CD14-positive monocyte (primary cell): Measurements from ENCODE around the gene FCRL6. TPM values are rescaled to one million over a fixed set of nuclear protein-coding genes. Genes with fewer than 3 reads are reported as not detected.

ENCODE experiments used
- DNase-seq, 3 donors: peaks; one replicate each; pipeline ENCODE4 v3.0.0-alpha.2; 2011 to 2022
- H2AFZ ChIP-seq: 2 replicates; pipeline ENCODE4 v1.6.0; 2012; ENCODE audit warnings: mild to moderate bottlenecking, low read depth, low read length, inconsistent platforms; ENCODE audit not compliant: insufficient read depth, poor library complexity, severe bottlenecking
- H3K27ac ChIP-seq, 2 donors: 1 replicate in 1 of 2; 2 replicates in 1 of 2; pipeline ENCODE4 v1.5.1; 2012 to 2013; ENCODE audit warnings: low read length in 2 of 2, control low read depth in 1 of 2, inconsistent platforms in 1 of 2, low read depth in 1 of 2, mild to moderate bottlenecking in 1 of 2
- H3K27me3 ChIP-seq, 2 donors: one replicate each; pipeline versions ENCODE4 v1.6.0 to v1.6.1; 2011 to 2013; ENCODE audit warnings: low read length in 2 of 2; ENCODE audit not compliant: control insufficient read depth in 2 of 2, insufficient read depth in 2 of 2
- H3K36me3 ChIP-seq, 2 donors: replicated peaks in 1 of 2; 1 replicate in 1 of 2; 2 replicates in 1 of 2; pipeline versions ENCODE4 v1.5.1 to v1.6.1; 2012 to 2013; ENCODE audit warnings: low read length in 2 of 2, control low read depth in 1 of 2, inconsistent platforms in 1 of 2, mild to moderate bottlenecking in 1 of 2; ENCODE audit not compliant: insufficient read depth in 2 of 2, control insufficient read depth in 1 of 2
- H3K4me1 ChIP-seq, 2 donors: 1 replicate in 1 of 2; 2 replicates in 1 of 2; pipeline versions ENCODE4 v1.5.1 to v1.6.1; 2012 to 2013; ENCODE audit warnings: low read length in 2 of 2, control low read depth in 1 of 2, inconsistent platforms in 1 of 2, mild to moderate bottlenecking in 1 of 2, moderate library complexity in 1 of 2; ENCODE audit not compliant: insufficient read depth in 2 of 2, control insufficient read depth in 1 of 2
- H3K4me2 ChIP-seq: replicated peaks from 2 replicates; pipeline ENCODE3; 2012; ENCODE audit warnings: low read length, moderate library complexity, mild to moderate bottlenecking; ENCODE audit not compliant: poor library complexity, severe bottlenecking; ENCODE audit errors: extremely low read depth
- H3K4me3 ChIP-seq, 3 experiments: fragments of 200-600 bp in 1 of 3; sonication (generic) in 1 of 3; replicated peaks in 1 of 3; 1 replicate in 2 of 3; 2 replicates in 1 of 3; pipeline ENCODE4 v1.5.1; 2011 to 2013; ENCODE audit warnings: low read length in 3 of 3, mild to moderate bottlenecking in 3 of 3, control low read depth in 2 of 3, low read depth in 2 of 3, inconsistent platforms in 1 of 3, moderate library complexity in 1 of 3
- H3K79me2 ChIP-seq: 2 replicates; pipeline ENCODE4 v1.6.0; 2012; ENCODE audit warnings: mild to moderate bottlenecking, control low read depth, inconsistent platforms, low read length, moderate library complexity; ENCODE audit not compliant: insufficient read depth
- H3K9ac ChIP-seq: 2 replicates; pipeline ENCODE4 v1.6.0; 2017; ENCODE audit warnings: low read length, mild to moderate bottlenecking; ENCODE audit not compliant: insufficient read depth, poor library complexity, severe bottlenecking
- H3K9me3 ChIP-seq, 2 donors: replicated peaks in 1 of 2; 1 replicate in 1 of 2; 2 replicates in 1 of 2; pipeline versions ENCODE4 v1.5.1 to v1.6.1; 2012 to 2013; ENCODE audit warnings: low read length in 2 of 2, control low read depth in 1 of 2; ENCODE audit not compliant: control insufficient read depth in 1 of 2, insufficient read depth in 1 of 2
- H4K20me1 ChIP-seq: 2 replicates; pipeline ENCODE4 v1.6.0; 2012; ENCODE audit warnings: mild to moderate bottlenecking, low read length, control low read depth, moderate library complexity; ENCODE audit not compliant: insufficient read depth
- H3K27ac Mint-ChIP-seq, 7 donors: one replicate each; pipeline ENCODE4 v1.8.0; 2020; ENCODE audit warnings: mild to moderate bottlenecking in 7 of 7, mixed read lengths in 7 of 7, moderate library complexity in 6 of 7, inconsistent platforms in 2 of 7
- H3K27me3 Mint-ChIP-seq, 3 donors: one replicate each; pipeline ENCODE4 v1.8.0; 2021 to 2022; ENCODE audit warnings: low read depth in 3 of 3, mild to moderate bottlenecking in 3 of 3, mixed read lengths in 3 of 3, moderate library complexity in 3 of 3, inconsistent platforms in 1 of 3
- H3K36me3 Mint-ChIP-seq, 2 donors: one replicate each; pipeline ENCODE4 v1.8.0; 2020; ENCODE audit warnings: mixed read lengths in 2 of 2, inconsistent platforms in 1 of 2, mild to moderate bottlenecking in 1 of 2
- H3K4me1 Mint-ChIP-seq: one replicate; pipeline ENCODE4 v1.8.0; 2020; ENCODE audit warnings: mild to moderate bottlenecking, mixed read lengths
- H3K4me3 Mint-ChIP-seq, 2 donors: one replicate each; pipeline ENCODE4 v1.8.0; 2020; ENCODE audit warnings: mild to moderate bottlenecking in 2 of 2, mixed read lengths in 2 of 2, moderate library complexity in 1 of 2
- H3K9me3 Mint-ChIP-seq, 7 donors: one replicate each; pipeline ENCODE4 v1.8.0; 2020 to 2022; ENCODE audit warnings: mixed read lengths in 7 of 7, mild to moderate bottlenecking in 6 of 7, moderate library complexity in 6 of 7, inconsistent platforms in 2 of 7
- WGBS: methylation state at CpG from one replicate; pipeline ENCODE4 v1.1.5; 2013; ENCODE audit warnings: missing lambda C conversion rate; ENCODE audit not compliant: insufficient coverage; 5-methylcytosine and 5-hydroxymethylcytosine counted together
- intact Hi-C, 2 donors: fragments of 100-400 bp; cut with micrococcal nuclease; formaldehyde crosslinking; loops; one replicate each; pipeline versions ENCODE4 v1.15.0 to v1.15.1; 2023
- polyA plus RNA-seq, 3 donors: library from polyadenylated mRNA; depleted of rRNA in 1 of 3; unstranded in 2 of 3; stranded (reverse) in 1 of 3; fragments of 300-500 nt in 2 of 3; fragments of >200 nt in 1 of 3; fragmentation: Illumina TruSeq in 2 of 3; gene quantifications; 1 replicate in 2 of 3; 2 replicates in 1 of 3; pipeline ENCODE4 v1.2.3, GENCODE V29; 2012 to 2021
- TF ChIP-seq, protein P1 (sequence below): fragments of 200-600 bp; IDR thresholded peaks from one replicate; pipeline ENCODE4 v1.8.0; 2022; ENCODE audit warnings: antibody characterized with exemption, mild to moderate bottlenecking

FCRL6 gene
- polyA plus RNA-seq, 3 donors: 0.15 to 0.36 (median 0.17) TPM

- Mint-ChIP-seq H3K27ac (no peak overlapping the region), H3K9me3 (peaks cover 0 to 2% (median 0%) of the 10 kb centered on the region in 7 donors), H3K27me3 (peaks cover 0 to 3% (median 0%) of the 10 kb centered on the region in 3 donors), H3K36me3 (peaks cover 0 to 8% of the 10 kb centered on the region in 2 donors), H3K4me1 (peaks cover 63% of the 10 kb centered on the region), H3K4me3 (no peak overlapping the region)
- H4K20me1 ChIP-seq: no peaks in the 10 kb centered on the region
- no peaks in the 10 kb centered on the region for H3K9me3 ChIP-seq
- H3K4me1 ChIP-seq: peaks cover 49 to 51% of the 10 kb centered on the region in 2 donors
- no peak overlapping the region for H2AFZ ChIP-seq
- no peak overlapping the region for H3K27ac ChIP-seq
- no peaks in the 10 kb centered on the region for H3K36me3 ChIP-seq
- no peak for DNase-seq
- H3K4me2 ChIP-seq: no peak overlapping the region
- H3K4me3 ChIP-seq: no peak overlapping the region
- no peak overlapping the region for H3K9ac ChIP-seq
- H3K79me2 ChIP-seq: no peaks in the 10 kb centered on the region
- TF ChIP-seq, protein P1, sequence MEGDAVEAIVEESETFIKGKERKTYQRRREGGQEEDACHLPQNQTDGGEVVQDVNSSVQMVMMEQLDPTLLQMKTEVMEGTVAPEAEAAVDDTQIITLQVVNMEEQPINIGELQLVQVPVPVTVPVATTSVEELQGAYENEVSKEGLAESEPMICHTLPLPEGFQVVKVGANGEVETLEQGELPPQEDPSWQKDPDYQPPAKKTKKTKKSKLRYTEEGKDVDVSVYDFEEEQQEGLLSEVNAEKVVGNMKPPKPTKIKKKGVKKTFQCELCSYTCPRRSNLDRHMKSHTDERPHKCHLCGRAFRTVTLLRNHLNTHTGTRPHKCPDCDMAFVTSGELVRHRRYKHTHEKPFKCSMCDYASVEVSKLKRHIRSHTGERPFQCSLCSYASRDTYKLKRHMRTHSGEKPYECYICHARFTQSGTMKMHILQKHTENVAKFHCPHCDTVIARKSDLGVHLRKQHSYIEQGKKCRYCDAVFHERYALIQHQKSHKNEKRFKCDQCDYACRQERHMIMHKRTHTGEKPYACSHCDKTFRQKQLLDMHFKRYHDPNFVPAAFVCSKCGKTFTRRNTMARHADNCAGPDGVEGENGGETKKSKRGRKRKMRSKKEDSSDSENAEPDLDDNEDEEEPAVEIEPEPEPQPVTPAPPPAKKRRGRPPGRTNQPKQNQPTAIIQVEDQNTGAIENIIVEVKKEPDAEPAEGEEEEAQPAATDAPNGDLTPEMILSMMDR: no peak
- intact Hi-C loops: no loop called here
- H3K27me3 ChIP-seq: no peaks in the 10 kb centered on the region
- 100% methylated on average over 3 of the region's 7 CpGs for WGBS
These were observed 29.4 kb downstream of the FCRL6 start for GRCh38 chr1:159831412-159832141.

GRCh38 chr1:159832309-159832708 lies 30.1 kb downstream of the FCRL6 start:
- Histone ChIP-seq H3K27me3 (no peaks in the 10 kb centered on the region), H3K4me2 (no peak overlapping the region), H3K36me3 (no peaks in the 10 kb centered on the region), H3K9me3 (no peaks in the 10 kb centered on the region), H4K20me1 (no peaks in the 10 kb centered on the region), H2AFZ (no peak overlapping the region), H3K79me2 (no peaks in the 10 kb centered on the region), H3K27ac (no peak overlapping the region), H3K4me1 (peaks cover 41 to 44% of the 10 kb centered on the region in 2 donors), H3K9ac (no peak overlapping the region), H3K4me3 (no peak overlapping the region)
- intact Hi-C loops: no loop called here
- Mint-ChIP-seq H3K27me3 (peaks cover 0 to 3% (median 0%) of the 10 kb centered on the region in 3 donors), H3K27ac (no peak overlapping the region), H3K9me3 (peaks cover 0 to 2% (median 0%) of the 10 kb centered on the region in 7 donors), H3K4me3 (no peak overlapping the region), H3K4me1 (peaks cover 55% of the 10 kb centered on the region), H3K36me3 (peaks cover 0 to 10% of the 10 kb centered on the region in 2 donors)
- no peak for DNase-seq
- TF ChIP-seq, protein P1: no peak
- 100% methylated on average over 2 of the region's 2 CpGs for WGBS
